OCI-LY1 (cell line): ENCODE data around the gene PTPRJ.

Source experiments
- H2AFZ ChIP-seq: fragments of 200-600 bp; sonication (generic), shearing (Covaris generic); 2 replicates; pipeline ENCODE4 v1.6.0; 2014; ENCODE audit warnings: antibody characterized with exemption, mild to moderate bottlenecking, low read length
- H3F3A ChIP-seq: fragments of 200-600 bp; sonication (generic), shearing (Covaris generic); 2 replicates; pipeline ENCODE4 v1.6.0; 2014; ENCODE audit warnings: mild to moderate bottlenecking, antibody characterized with exemption, low read length, moderate library complexity; ENCODE audit not compliant: insufficient read depth
- H3K27ac ChIP-seq: fragments of 200-600 bp; sonication (generic); 2 replicates; pipeline ENCODE4 v1.5.1; 2014; ENCODE audit warnings: low read length, mixed run types, mild to moderate bottlenecking, low read depth; ENCODE audit not compliant: poor library complexity, severe bottlenecking
- H3K27me3 ChIP-seq: fragments of 200-600 bp; sonication (generic); 2 replicates; pipeline ENCODE4 v1.6.0; 2014; ENCODE audit warnings: antibody characterized with exemption, mild to moderate bottlenecking, low read length, moderate library complexity; ENCODE audit not compliant: insufficient read depth
- H3K36me3 ChIP-seq: fragments of 200-600 bp; sonication (generic); 2 replicates; pipeline ENCODE4 v1.6.1; 2014; ENCODE audit warnings: mild to moderate bottlenecking, antibody characterized with exemption, low read length, moderate library complexity, mixed read lengths; ENCODE audit not compliant: insufficient read depth
- H3K4me1 ChIP-seq: fragments of 200-600 bp; sonication (generic); 2 replicates; pipeline ENCODE4 v1.5.1; 2014; ENCODE audit warnings: mild to moderate bottlenecking, low read length, moderate library complexity; ENCODE audit not compliant: insufficient read depth, severe bottlenecking
- H3K4me2 ChIP-seq: fragments of 200-600 bp; sonication (generic), shearing (Covaris generic); 2 replicates; pipeline ENCODE4 v1.6.1; 2014; ENCODE audit warnings: low read length
- H3K4me3 ChIP-seq: fragments of 200-600 bp; sonication (generic); 2 replicates; pipeline ENCODE4 v1.5.1; 2014; ENCODE audit warnings: low read length, low read depth, mild to moderate bottlenecking, mixed read lengths; ENCODE audit not compliant: poor library complexity, severe bottlenecking
- H3K79me2 ChIP-seq: fragments of 200-600 bp; shearing (Covaris generic); 2 replicates; pipeline ENCODE4 v1.6.1; 2016; ENCODE audit warnings: mixed run types, low read length, mixed read lengths; ENCODE audit not compliant: insufficient read depth
- H3K9ac ChIP-seq: fragments of 200-600 bp; sonication (generic), shearing (Covaris generic); 2 replicates; pipeline ENCODE4 v1.6.1; 2014; ENCODE audit warnings: mild to moderate bottlenecking, low read length, mixed read lengths
- H3K9me2 ChIP-seq: fragments of 200-600 bp; sonication (generic), shearing (Covaris generic); 2 replicates; pipeline ENCODE4 v1.6.1; 2014; ENCODE audit warnings: low read depth, mild to moderate bottlenecking, low read length, mixed read lengths
- H3K9me3 ChIP-seq: fragments of 200-600 bp; shearing (Covaris generic); 2 replicates; pipeline ENCODE4 v1.6.1; 2014; ENCODE audit warnings: low read length, mixed read lengths
- H4K20me1 ChIP-seq: fragments of 200-600 bp; sonication (generic), shearing (Covaris generic); 2 replicates; pipeline ENCODE4 v1.6.0; 2016; ENCODE audit warnings: mild to moderate bottlenecking, low read length; ENCODE audit not compliant: insufficient read depth
- CTCF ChIP-seq: fragments of 200-600 bp; sonication (generic), shearing (Covaris generic); IDR thresholded peaks from 2 replicates; pipeline ENCODE4 v1.5.1; 2017; ENCODE audit warnings: mild to moderate bottlenecking, antibody characterized with exemption, low read length, moderate library complexity, mixed read lengths
- EZH2 ChIP-seq: fragments of 200-600 bp; sonication (generic), shearing (Covaris generic); IDR thresholded peaks from 2 replicates; pipeline ENCODE4 v1.8.0; 2017; ENCODE audit warnings: borderline replicate concordance, mixed run types, mild to moderate bottlenecking, antibody characterized with exemption, low read length, moderate library complexity, mixed read lengths

Gene PTPRJ

GRCh38 chr11:48008951-48009270 is 28.6 kb downstream of the PTPRJ start:
- H3K4me1 ChIP-seq: peaks cover 95% of the 10 kb centered on the region
- peak overlapping the region; percentile 100 for H3K27ac ChIP-seq
- peaks cover 81% of the 10 kb centered on the region for H3K79me2 ChIP-seq
- H3K9ac ChIP-seq: no peak overlapping the region
- H4K20me1 ChIP-seq: no peaks in the 10 kb centered on the region
- H2AFZ ChIP-seq: no peak overlapping the region
- H3K4me2 ChIP-seq: no peak overlapping the region
- no peaks in the 10 kb centered on the region for H3K9me2 ChIP-seq
- 0 out of 2 replicates have a peak, but pooled peaks cover 2% of the 10 kb centered on the region for H3F3A ChIP-seq
- no peaks in the 10 kb centered on the region for H3K36me3 ChIP-seq
- H3K27me3 ChIP-seq: no peaks in the 10 kb centered on the region
- no peak overlapping the region for H3K4me3 ChIP-seq
- no peaks in the 10 kb centered on the region for H3K9me3 ChIP-seq
- TF ChIP-seq CTCF (no peak), EZH2 (no peak)

GRCh38 chr11:48011102-48011797 is 30.9 kb downstream of the PTPRJ start:
- peak overlapping the region; percentile 70; the same call in 1 of the 2 replicates for H3K4me2 ChIP-seq
- no peaks in the 10 kb centered on the region for H3K9me3 ChIP-seq
- H3K79me2 ChIP-seq: peaks cover 81% of the 10 kb centered on the region
- H3K27ac ChIP-seq: peak overlapping the region; percentile 100
- no peak overlapping the region for H3K4me3 ChIP-seq
- H3K27me3 ChIP-seq: no peaks in the 10 kb centered on the region
- TF ChIP-seq EZH2: no peak
- TF ChIP-seq CTCF: no peak
- no peaks in the 10 kb centered on the region for H4K20me1 ChIP-seq
- peaks cover 95% of the 10 kb centered on the region for H3K4me1 ChIP-seq
- no peaks in the 10 kb centered on the region for H3K9me2 ChIP-seq
- no peak overlapping the region for H2AFZ ChIP-seq
- H3K9ac ChIP-seq: peak overlapping the region; percentile 42
- 0 out of 2 replicates have a peak, but pooled peaks cover 2% of the 10 kb centered on the region for H3F3A ChIP-seq
- H3K36me3 ChIP-seq: peaks cover 7% of the 10 kb centered on the region; the same call in 1 of the 2 replicates

- no peaks in the 10 kb centered on the region for H3K27me3 ChIP-seq
Observed at GRCh38 chr11:48011798-48012391, 31.5 kb downstream of the PTPRJ start.

More at GRCh38 chr11:48011798-48012391, 31.5 kb downstream of the PTPRJ start:
- no peaks in the 10 kb centered on the region for H3K9me3 ChIP-seq
- H3K4me1 ChIP-seq: peaks cover 95% of the 10 kb centered on the region
- H3K9me2 ChIP-seq: no peaks in the 10 kb centered on the region
- TF ChIP-seq EZH2 (no peak), CTCF (no peak)
- H3K79me2 ChIP-seq: peaks cover 81% of the 10 kb centered on the region
- 0 out of 2 replicates have a peak, but pooled peaks cover 2% of the 10 kb centered on the region for H3F3A ChIP-seq
- no peak overlapping the region for H2AFZ ChIP-seq
- peak overlapping the region; percentile 100 for H3K27ac ChIP-seq
- peak overlapping the region; percentile 42; the same call in 1 of the 2 replicates for H3K9ac ChIP-seq
- H3K4me3 ChIP-seq: peak overlapping the region; percentile 6
- peaks cover 7% of the 10 kb centered on the region; the same call in 1 of the 2 replicates for H3K36me3 ChIP-seq
- no peaks in the 10 kb centered on the region for H4K20me1 ChIP-seq
- peak overlapping the region; percentile 70 for H3K4me2 ChIP-seq
